ENCODE data around the gene PBRM1. TPM values are rescaled to one million over a fixed set of nuclear protein-coding genes. Genes with fewer than 3 reads are reported as not detected.
A peak's percentile ranks its signal among the peaks of the same experiment; 100 is the strongest.

The PBRM1 gene
- total and polyA plus RNA-seq, 2 of the 13 experiments (the other 11 are each of a cell fraction or from before 2014, with no cell fraction given): 10.9 to 33.2 TPM

GRCh38 chr3:52685709-52686691 is at the start of gene PBRM1, which contains the start of gene GNL3 (continued):
- TF ChIP-seq ZNF761 (CRISPR knock-in tag; conservative IDR thresholded peaks at IDR 0.05) (0 out of 2 replicates have a peak, but pooled peaks have one; percentile 71), RXRB (CRISPR knock-in tag; IDR thresholded peaks at IDR 0.05; ENCODE audit: borderline replicate concordance) (peak; percentile 68), KLF12 (CRISPR knock-in tag; IDR thresholded peaks at IDR 0.05; ENCODE audit: borderline replicate concordance) (peak; percentile 63), GZF1 (CRISPR knock-in tag; IDR thresholded peaks at IDR 0.05) (no peak; the same call in 1 of the 2 replicates), TFAP4 (IDR thresholded peaks at IDR 0.05; ENCODE audit: borderline replicate concordance, low read depth) (peak; percentile 38; the same call in 1 of the 2 replicates), ZNF737 (CRISPR knock-in tag; IDR thresholded peaks at IDR 0.05; ENCODE audit: borderline replicate concordance) (peak; percentile 63; the same call in 1 of the 2 replicates), FOSL2 (CRISPR knock-in tag; IDR thresholded peaks at IDR 0.05) (peak; percentile 78), KIAA2018 (CRISPR knock-in tag; IDR thresholded peaks at IDR 0.05; ENCODE audit: borderline replicate concordance) (no peak), ZNF746 (CRISPR knock-in tag; IDR thresholded peaks at IDR 0.05) (no peak; the same call in 1 of the 2 replicates), ZGPAT (CRISPR knock-in tag; IDR thresholded peaks at IDR 0.05) (peak; percentile 88; the same call in 1 of the 2 replicates), JARID2 (CRISPR knock-in tag; IDR thresholded peaks at IDR 0.05; ENCODE audit: insufficient replicate concordance) (no peak), PCBP2 (optimal IDR thresholded peaks at IDR 0.05; ENCODE audit: low read depth, low read length, poor library complexity, severe bottlenecking) (no peak), ZBTB33 (CRISPR knock-in tag; IDR thresholded peaks at IDR 0.05) (peak; percentile 54; the same call in 1 of the 2 replicates)
